ENCODE results near the gene SPG7.

SPG7 gene

GRCh38 chr16:89548344-89549006 lies 40.3 kb downstream of the SPG7 start:
- no peak for DNase-seq

- no peak for DNase-seq
Measured at GRCh38 chr16:89549007-89549700, 41.0 kb downstream of the SPG7 start.

GRCh38 chr16:89550421-89551007 lies 42.3 kb downstream of the SPG7 start:
- no peak for DNase-seq

- DNase-seq, result no peak
Measured at GRCh38 chr16:89552329-89552728, 44.1 kb downstream of the SPG7 start.

GRCh38 chr16:89552913-89553312 lies 44.7 kb downstream of the SPG7 start:
- DNase-seq, result no peak

GRCh38 chr16:89553733-89554132 lies 45.5 kb downstream of the SPG7 start:
- no peak for DNase-seq

GRCh38 chr16:89554343-89554742 lies 46.1 kb downstream of the SPG7 start:
- no peak for DNase-seq

- DNase-seq, result no peak
Measured at GRCh38 chr16:89555265-89555664, 47.1 kb downstream of the SPG7 start.

GRCh38 chr16:89555780-89556179 lies 47.6 kb downstream of the SPG7 start:
- DNase-seq, result no peak

GRCh38 chr16:89556750-89557689 lies 48.8 kb downstream of the SPG7 start:
- no peak for DNase-seq

GRCh38 chr16:89557690-89558490 lies 49.7 kb downstream of the SPG7 start:
- DNase-seq, result no peak

- DNase-seq, result peak; percentile 76
Measured at GRCh38 chr16:89560378-89561141, 52.4 kb downstream of the SPG7 start, which contains the start of gene RPL13. RPL13 (plus strand) TSS chr16:89560682; CDS start chr16:89560960, 278 bp downstream.

GRCh38 chr16:89561142-89561883 lies 53.1 kb downstream of the SPG7 start:
- no peak for DNase-seq

- no peak for DNase-seq
Measured at GRCh38 chr16:89561884-89562599, 53.8 kb downstream of the SPG7 start.

GRCh38 chr16:89562939-89563338 lies 54.7 kb downstream of the SPG7 start:
- DNase-seq, result no peak

- no peak for DNase-seq
Measured at GRCh38 chr16:89563639-89564392, 55.6 kb downstream of the SPG7 start.

GRCh38 chr16:89564476-89565255 lies 56.5 kb downstream of the SPG7 start:
- DNase-seq, result no peak

GRCh38 chr16:89565256-89565505 lies 57.0 kb downstream of the SPG7 start:
- DNase-seq, result no peak
